ENCODE data around the gene SPX.

Gene SPX

GRCh38 chr12:21539797-21540196 is 13.7 kb downstream of the SPX start:
- Histone ChIP-seq H2BK15ac (replicated peaks; ENCODE audit: low read depth) (no peak overlapping the region), H4K8ac (ENCODE audit: low read depth, low read length) (no peak overlapping the region), H3K9ac (ENCODE audit: low read length) (no peak overlapping the region), H2BK120ac (ENCODE audit: low read depth, low read length) (no peak overlapping the region), H3K4ac (ENCODE audit: low read depth, low read length) (no peak overlapping the region), H3K36me3 (ENCODE audit: control insufficient read depth, insufficient read depth, low read length) (no peaks in the 10 kb centered on the region), H3K56ac (ENCODE audit: low read length) (no peak overlapping the region), H3K79me2 (ENCODE audit: control insufficient read depth, insufficient read depth, low read length) (no peaks in the 10 kb centered on the region), H3K27me3 (ENCODE audit: insufficient read depth, low read length, poor library complexity) (peaks cover 1% of the 10 kb centered on the region), H3K18ac (ENCODE audit: low read length) (no peak overlapping the region), H3K79me1 (ENCODE audit: low read length) (no peaks in the 10 kb centered on the region), H2BK5ac (ENCODE audit: low read length) (no peak overlapping the region), H3K4me3 (ENCODE audit: low read length) (no peak overlapping the region), H3K27ac (ENCODE audit: low read depth, low read length) (no peak overlapping the region), H3K23ac (ENCODE audit: low read length) (no peak overlapping the region), H3K4me2 (ENCODE audit: low read length) (no peak overlapping the region), H4K5ac (ENCODE audit: low read length) (no peak overlapping the region), H3K4me1 (ENCODE audit: control insufficient read depth, low read depth, low read length) (no peaks in the 10 kb centered on the region), H2AK5ac (ENCODE audit: low read length) (no peak overlapping the region)
- DNase-seq: no peak

- Histone ChIP-seq H3K18ac (ENCODE audit: low read length) (no peak overlapping the region), H3K27me3 (ENCODE audit: insufficient read depth, low read length, poor library complexity) (no peaks in the 10 kb centered on the region), H4K8ac (ENCODE audit: low read depth, low read length) (no peak overlapping the region), H2BK120ac (ENCODE audit: low read depth, low read length) (no peak overlapping the region), H3K23ac (ENCODE audit: low read length) (no peak overlapping the region), H3K27ac (ENCODE audit: low read depth, low read length) (no peak overlapping the region), H3K9ac (ENCODE audit: low read length) (no peak overlapping the region), H3K4me2 (ENCODE audit: low read length) (no peak overlapping the region), H3K4me3 (ENCODE audit: low read length) (no peak overlapping the region), H3K79me2 (ENCODE audit: control insufficient read depth, insufficient read depth, low read length) (no peaks in the 10 kb centered on the region), H3K56ac (ENCODE audit: low read length) (no peak overlapping the region), H4K5ac (ENCODE audit: low read length) (no peak overlapping the region), H2BK15ac (replicated peaks; ENCODE audit: low read depth) (no peak overlapping the region), H3K4ac (ENCODE audit: low read depth, low read length) (no peak overlapping the region), H3K79me1 (ENCODE audit: low read length) (no peaks in the 10 kb centered on the region), H2AK5ac (ENCODE audit: low read length) (no peak overlapping the region), H3K4me1 (ENCODE audit: control insufficient read depth, low read depth, low read length) (no peaks in the 10 kb centered on the region), H2BK5ac (ENCODE audit: low read length) (no peak overlapping the region), H3K36me3 (ENCODE audit: control insufficient read depth, insufficient read depth, low read length) (no peaks in the 10 kb centered on the region)
- no CpG with 5 or more reads among the region's 6 CpGs for WGBS (ENCODE audit: extremely low coverage, insufficient coverage, low lambda C conversion rate)
- no peak for DNase-seq
Observed at GRCh38 chr12:21541773-21542172, 15.7 kb downstream of the SPX start.

- H2BK120ac ChIP-seq (ENCODE audit: low read depth, low read length): no peak overlapping the region
- H3K36me3 ChIP-seq (ENCODE audit: control insufficient read depth, insufficient read depth, low read length): no peaks in the 10 kb centered on the region
- H3K79me2 ChIP-seq (ENCODE audit: control insufficient read depth, insufficient read depth, low read length): no peaks in the 10 kb centered on the region
- H3K18ac ChIP-seq (ENCODE audit: low read length): no peak overlapping the region
- no peak overlapping the region for H4K8ac ChIP-seq (ENCODE audit: low read depth, low read length)
- no peaks in the 10 kb centered on the region for H3K79me1 ChIP-seq (ENCODE audit: low read length)
- H3K27me3 ChIP-seq (ENCODE audit: insufficient read depth, low read length, poor library complexity): no peaks in the 10 kb centered on the region
- H3K4me1 ChIP-seq (ENCODE audit: control insufficient read depth, low read depth, low read length): no peaks in the 10 kb centered on the region
- no peak overlapping the region for H3K4me3 ChIP-seq (ENCODE audit: low read length)
- H2BK15ac ChIP-seq (replicated peaks; ENCODE audit: low read depth): no peak overlapping the region
- no peak overlapping the region for H3K4ac ChIP-seq (ENCODE audit: low read depth, low read length)
- no peak overlapping the region for H2AK5ac ChIP-seq (ENCODE audit: low read length)
- WGBS (ENCODE audit: extremely low coverage, insufficient coverage, low lambda C conversion rate): no CpG with 5 or more reads among the region's 5 CpGs
- H2BK5ac ChIP-seq (ENCODE audit: low read length): no peak overlapping the region
- no peak overlapping the region for H3K56ac ChIP-seq (ENCODE audit: low read length)
- H3K27ac ChIP-seq (ENCODE audit: low read depth, low read length): no peak overlapping the region
- no peak overlapping the region for H3K4me2 ChIP-seq (ENCODE audit: low read length)
- no peak for DNase-seq
- no peak overlapping the region for H3K23ac ChIP-seq (ENCODE audit: low read length)
- no peak overlapping the region for H3K9ac ChIP-seq (ENCODE audit: low read length)
- no peak overlapping the region for H4K5ac ChIP-seq (ENCODE audit: low read length)
Observed at GRCh38 chr12:21542403-21542802, 16.3 kb downstream of the SPX start.

- no peak overlapping the region for H3K27ac ChIP-seq (ENCODE audit: low read depth, low read length)
- H3K36me3 ChIP-seq (ENCODE audit: control insufficient read depth, insufficient read depth, low read length): no peaks in the 10 kb centered on the region
- H3K4me3 ChIP-seq (ENCODE audit: low read length): no peak overlapping the region
- H3K4ac ChIP-seq (ENCODE audit: low read depth, low read length): no peak overlapping the region
- H3K4me2 ChIP-seq (ENCODE audit: low read length): no peak overlapping the region
- H2BK120ac ChIP-seq (ENCODE audit: low read depth, low read length): no peak overlapping the region
- DNase-seq: no peak
- no peak overlapping the region for H3K56ac ChIP-seq (ENCODE audit: low read length)
- no peak overlapping the region for H4K8ac ChIP-seq (ENCODE audit: low read depth, low read length)
- no peaks in the 10 kb centered on the region for H3K79me2 ChIP-seq (ENCODE audit: control insufficient read depth, insufficient read depth, low read length)
- H3K79me1 ChIP-seq (ENCODE audit: low read length): no peaks in the 10 kb centered on the region
- H3K18ac ChIP-seq (ENCODE audit: low read length): no peak overlapping the region
- H4K5ac ChIP-seq (ENCODE audit: low read length): no peak overlapping the region
- no peak overlapping the region for H3K9ac ChIP-seq (ENCODE audit: low read length)
- no peaks in the 10 kb centered on the region for H3K27me3 ChIP-seq (ENCODE audit: insufficient read depth, low read length, poor library complexity)
- H2BK15ac ChIP-seq (replicated peaks; ENCODE audit: low read depth): no peak overlapping the region
- no peak overlapping the region for H2BK5ac ChIP-seq (ENCODE audit: low read length)
- no peak overlapping the region for H3K23ac ChIP-seq (ENCODE audit: low read length)
- H2AK5ac ChIP-seq (ENCODE audit: low read length): no peak overlapping the region
- H3K4me1 ChIP-seq (ENCODE audit: control insufficient read depth, low read depth, low read length): no peaks in the 10 kb centered on the region
Observed at GRCh38 chr12:21543151-21543550, 17.1 kb downstream of the SPX start.

- Histone ChIP-seq H3K4me1 (ENCODE audit: control insufficient read depth, low read depth, low read length) (no peaks in the 10 kb centered on the region), H2BK5ac (ENCODE audit: low read length) (no peak overlapping the region), H3K27ac (ENCODE audit: low read depth, low read length) (no peak overlapping the region), H4K5ac (ENCODE audit: low read length) (no peak overlapping the region), H2BK120ac (ENCODE audit: low read depth, low read length) (no peak overlapping the region), H3K4me2 (ENCODE audit: low read length) (no peak overlapping the region), H3K9ac (ENCODE audit: low read length) (no peak overlapping the region), H3K27me3 (ENCODE audit: insufficient read depth, low read length, poor library complexity) (no peaks in the 10 kb centered on the region), H3K56ac (ENCODE audit: low read length) (no peak overlapping the region), H3K4ac (ENCODE audit: low read depth, low read length) (no peak overlapping the region), H2BK15ac (replicated peaks; ENCODE audit: low read depth) (no peak overlapping the region), H3K4me3 (ENCODE audit: low read length) (no peak overlapping the region), H3K79me1 (ENCODE audit: low read length) (no peaks in the 10 kb centered on the region), H3K79me2 (ENCODE audit: control insufficient read depth, insufficient read depth, low read length) (no peaks in the 10 kb centered on the region), H3K36me3 (ENCODE audit: control insufficient read depth, insufficient read depth, low read length) (no peaks in the 10 kb centered on the region), H4K8ac (ENCODE audit: low read depth, low read length) (no peak overlapping the region), H3K23ac (ENCODE audit: low read length) (no peak overlapping the region), H3K18ac (ENCODE audit: low read length) (no peak overlapping the region), H2AK5ac (ENCODE audit: low read length) (no peak overlapping the region)
- no peak for DNase-seq
- no CpG with 5 or more reads among the region's 2 CpGs for WGBS (ENCODE audit: extremely low coverage, insufficient coverage, low lambda C conversion rate)
Observed at GRCh38 chr12:21545557-21545956, 19.5 kb downstream of the SPX start.

- Histone ChIP-seq H3K18ac (ENCODE audit: low read length) (no peak overlapping the region), H3K4me2 (ENCODE audit: low read length) (no peak overlapping the region), H3K79me1 (ENCODE audit: low read length) (no peaks in the 10 kb centered on the region), H3K36me3 (ENCODE audit: control insufficient read depth, insufficient read depth, low read length) (no peaks in the 10 kb centered on the region), H2BK120ac (ENCODE audit: low read depth, low read length) (no peak overlapping the region), H3K79me2 (ENCODE audit: control insufficient read depth, insufficient read depth, low read length) (no peaks in the 10 kb centered on the region), H2AK5ac (ENCODE audit: low read length) (no peak overlapping the region), H4K8ac (ENCODE audit: low read depth, low read length) (no peak overlapping the region), H2BK5ac (ENCODE audit: low read length) (no peak overlapping the region), H3K4me3 (ENCODE audit: low read length) (no peak overlapping the region), H3K4ac (ENCODE audit: low read depth, low read length) (no peak overlapping the region), H2BK15ac (replicated peaks; ENCODE audit: low read depth) (no peak overlapping the region), H3K23ac (ENCODE audit: low read length) (no peak overlapping the region), H3K27ac (ENCODE audit: low read depth, low read length) (no peak overlapping the region), H3K27me3 (ENCODE audit: insufficient read depth, low read length, poor library complexity) (no peaks in the 10 kb centered on the region), H3K9ac (ENCODE audit: low read length) (no peak overlapping the region), H3K56ac (ENCODE audit: low read length) (no peak overlapping the region), H3K4me1 (ENCODE audit: control insufficient read depth, low read depth, low read length) (no peaks in the 10 kb centered on the region), H4K5ac (ENCODE audit: low read length) (no peak overlapping the region)
- peak; percentile 75 for DNase-seq
- WGBS (ENCODE audit: extremely low coverage, insufficient coverage, low lambda C conversion rate): no CpG with 5 or more reads among the region's 1 CpG
Observed at GRCh38 chr12:21546716-21547115, 20.6 kb downstream of the SPX start.
